ENCODE results near the gene ZNF280C. TPM values are rescaled to one million over a fixed set of nuclear protein-coding genes. Genes with fewer than 3 reads are reported as not detected.
A peak's percentile ranks its signal among the peaks of the same experiment; 100 is the strongest.
"Not testable (repeated sequence)": the region's sequence is repeated elsewhere in the genome, so short reads cannot be mapped to it uniquely, and the experiment has no call there.

The ZNF280C gene
- polyA plus RNA-seq (ENCODE audit: insufficient read length in 3 of 3) = 1 to 10 TPM; 6.1 to 6.9 (median 6.6) TPM

DNA sequence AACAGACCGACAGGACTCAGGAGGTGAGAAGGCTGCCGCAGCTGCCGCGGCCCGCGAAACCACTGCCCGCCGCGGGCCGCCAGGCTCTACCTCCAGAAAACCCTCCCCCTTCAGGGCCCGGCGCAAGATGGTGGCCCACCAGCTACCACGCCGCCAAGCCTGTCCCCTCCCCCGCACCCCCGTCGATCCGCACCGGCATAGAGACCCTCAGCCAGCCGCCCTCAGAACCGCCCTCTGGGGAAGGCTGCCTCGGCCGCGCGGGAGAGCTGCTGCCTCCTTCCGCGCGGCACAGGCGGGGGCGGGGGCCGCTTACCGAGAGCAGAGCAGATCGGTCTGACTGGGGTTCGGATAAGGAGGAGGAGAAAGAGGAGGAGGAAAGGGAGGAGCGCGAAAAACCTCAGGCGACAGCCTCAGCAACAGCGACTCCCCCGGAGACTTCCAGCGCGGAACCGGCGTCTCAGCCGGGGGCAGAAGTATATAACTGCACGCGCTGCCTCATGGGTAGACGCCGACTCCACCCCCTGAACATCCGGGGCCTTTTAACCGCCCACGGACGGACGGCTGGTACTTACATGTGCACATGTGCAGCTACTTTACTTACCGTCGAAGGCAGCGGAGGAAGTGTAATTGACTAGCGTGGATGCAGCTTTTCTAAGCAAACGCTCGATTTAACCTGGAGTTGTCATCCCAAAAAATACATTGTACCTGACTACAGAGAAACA is at the start of gene ZNF280C:
ZNF280C (minus strand) TSS at position 451 of the 722 bp plus-strand sequence. CDS start 8,450 bp downstream, outside the sequence.
- DNase-seq (ENCODE audit: low read depth in 3 of 3, low spot score in 2 of 3) = peak; percentile 76 to 80 (median 79)

DNA sequence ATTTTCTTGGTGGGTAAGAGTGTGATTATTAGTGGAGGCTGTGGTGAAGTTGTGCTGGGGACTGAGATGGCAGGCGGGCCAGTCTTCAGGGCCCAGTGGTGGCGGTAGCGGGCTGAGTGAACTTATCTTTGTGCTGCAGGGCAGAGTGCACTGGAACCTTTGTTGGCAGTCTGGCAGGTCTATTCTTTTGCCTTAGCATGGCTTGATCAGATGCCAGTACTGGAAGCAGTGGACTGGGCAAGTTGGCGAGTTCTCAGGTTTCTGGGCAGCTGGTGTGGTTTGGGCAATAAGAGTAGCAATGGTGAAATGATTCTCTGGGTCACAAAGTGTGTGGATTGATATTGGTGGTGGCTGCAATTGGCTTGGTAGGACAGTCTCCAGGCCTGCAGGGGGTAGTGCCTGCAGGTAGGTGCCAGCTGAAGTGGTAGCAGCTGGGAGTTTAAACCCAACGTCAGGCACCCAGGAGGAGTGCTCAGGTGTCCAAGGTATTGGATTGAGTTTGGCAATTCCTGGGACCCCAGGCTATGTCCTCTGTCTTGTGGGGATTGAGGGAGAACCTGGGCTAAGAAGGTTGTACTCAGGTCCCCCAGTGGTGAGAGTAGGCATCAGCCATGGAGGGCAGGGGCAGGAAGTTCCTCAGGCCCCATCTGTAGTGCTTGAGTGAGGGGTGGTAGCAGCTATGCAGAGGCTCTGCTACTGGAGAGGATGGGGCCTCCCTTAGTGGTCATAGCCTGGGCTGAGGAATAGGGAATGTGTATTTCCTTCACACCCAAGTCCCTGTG is 36.1 kb upstream of the ZNF280C start:
- no peak for DNase-seq (ENCODE audit: low read depth in 3 of 3, low spot score in 2 of 3)

- DNase-seq (ENCODE audit: low read depth in 3 of 3, low spot score in 2 of 3) = no peak
Observed at GRCh38 chrX:130301977-130302376, 33.3 kb upstream of the ZNF280C start.

DNA sequence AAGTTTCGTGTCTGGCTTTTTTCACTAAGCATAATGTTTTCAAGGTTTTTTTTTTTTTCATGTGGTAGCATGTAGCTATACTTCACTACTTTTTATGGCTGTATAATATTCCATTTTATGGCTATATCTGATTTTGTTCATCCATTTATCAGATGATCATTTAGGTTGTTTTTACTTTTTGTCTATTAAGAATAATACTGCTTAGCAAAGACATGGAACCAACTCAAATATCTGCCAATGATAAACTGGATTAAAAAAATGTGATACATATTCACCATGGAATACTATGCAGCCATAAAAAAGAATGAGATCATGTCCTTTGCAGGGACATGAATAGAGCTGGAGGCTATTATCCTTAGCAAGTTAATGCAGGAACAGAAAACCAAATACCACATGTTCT is 32.7 kb upstream of the ZNF280C start:
- DNase-seq (ENCODE audit: low read depth in 3 of 3, low spot score in 2 of 3) = no peak

DNA sequence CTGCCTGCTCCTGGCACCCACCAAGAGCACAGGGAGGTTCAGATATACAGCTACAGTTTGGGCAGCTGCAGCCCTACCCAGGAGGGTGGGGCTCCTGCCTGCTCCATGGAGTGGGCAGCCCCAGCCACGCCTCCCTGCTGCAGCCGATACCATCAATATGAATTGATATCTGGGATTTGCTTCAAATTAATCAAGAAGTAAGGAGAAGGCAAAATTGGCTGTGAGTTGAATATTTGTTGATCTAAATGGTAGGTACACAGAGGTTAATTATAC is 31.2 kb upstream of the ZNF280C start:
- DNase-seq (ENCODE audit: low read depth in 3 of 3, low spot score in 2 of 3) = no peak

GRCh38 chrX:130299279-130300009 is 30.7 kb upstream of the ZNF280C start:
- no peak for DNase-seq (ENCODE audit: low read depth in 3 of 3, low spot score in 2 of 3)

DNA sequence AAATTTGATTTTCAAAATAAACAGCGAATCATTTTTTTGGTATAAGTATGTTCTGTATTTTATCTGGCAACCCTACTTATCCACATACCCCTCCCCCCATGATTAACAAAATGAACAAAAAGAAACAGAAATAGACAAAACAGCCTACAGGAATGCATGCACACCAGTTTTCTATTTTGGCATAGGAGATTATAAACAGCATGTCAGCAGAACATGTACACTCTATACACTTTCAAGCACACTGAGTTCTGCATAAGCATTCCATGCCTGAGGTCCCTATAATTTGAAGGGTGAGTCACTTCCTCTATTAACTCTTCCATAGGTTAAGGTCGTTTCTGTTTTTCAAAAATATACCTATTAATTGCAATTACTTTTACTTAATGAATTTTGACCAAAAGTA is 28.0 kb upstream of the ZNF280C start:
- DNase-seq (ENCODE audit: low read depth in 3 of 3, low spot score in 2 of 3) = no peak

DNA sequence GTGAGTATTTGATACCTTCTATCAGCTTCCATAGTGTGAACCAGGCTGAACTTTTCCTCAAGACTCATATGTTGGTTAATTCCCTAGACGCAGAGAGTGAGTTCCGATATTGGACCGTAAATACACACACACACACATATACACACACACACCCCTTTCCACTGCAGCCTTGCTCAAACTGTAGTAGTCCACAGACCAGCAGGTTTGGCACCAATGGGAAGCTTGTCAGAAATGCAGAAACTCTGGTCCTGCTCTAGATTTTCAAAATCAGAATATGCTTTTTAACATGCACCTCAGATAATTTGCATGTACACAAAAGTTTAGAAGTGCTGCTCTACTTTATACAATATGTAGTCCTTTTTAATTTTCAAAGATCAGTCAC is 27.6 kb upstream of the ZNF280C start:
- DNase-seq (ENCODE audit: low read depth in 3 of 3, low spot score in 2 of 3) = no peak

DNA sequence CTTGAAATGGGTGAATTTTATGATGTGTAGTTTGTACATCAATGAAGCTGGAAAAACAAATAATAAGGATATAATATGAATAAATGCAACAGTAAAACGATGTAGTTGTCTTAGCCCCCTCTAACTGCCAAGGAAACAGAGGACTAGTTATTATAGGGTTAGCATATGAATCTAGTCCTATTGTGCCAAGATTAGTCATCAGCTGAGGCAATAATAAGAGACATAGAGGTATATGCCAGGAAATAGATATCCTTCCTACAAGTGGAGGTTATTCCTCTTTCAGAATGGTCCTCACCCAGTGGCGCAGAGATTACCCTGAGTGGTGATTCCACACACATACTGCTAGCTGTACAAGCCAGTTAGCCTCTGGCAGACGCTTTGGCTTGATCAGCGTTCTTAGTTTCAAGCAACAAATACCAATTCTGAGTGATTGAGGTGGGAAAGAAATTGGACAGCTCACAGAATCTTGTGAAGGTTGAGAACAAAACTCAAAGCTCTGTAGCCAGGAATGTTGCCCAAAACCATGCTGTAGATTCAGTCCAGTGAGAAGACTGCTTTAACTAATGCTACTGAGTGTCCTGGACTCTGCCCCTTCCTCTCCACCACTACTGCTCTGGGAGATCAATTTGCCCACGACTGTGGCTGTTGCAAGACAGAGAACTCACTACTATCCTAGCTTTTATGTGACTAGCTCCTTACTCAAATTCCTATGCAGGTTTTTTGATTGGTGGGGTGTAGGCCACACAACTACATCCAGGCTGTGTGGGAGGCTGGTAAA is 27.0 kb upstream of the ZNF280C start:
- no peak for DNase-seq (ENCODE audit: low read depth in 3 of 3, low spot score in 2 of 3)

DNA sequence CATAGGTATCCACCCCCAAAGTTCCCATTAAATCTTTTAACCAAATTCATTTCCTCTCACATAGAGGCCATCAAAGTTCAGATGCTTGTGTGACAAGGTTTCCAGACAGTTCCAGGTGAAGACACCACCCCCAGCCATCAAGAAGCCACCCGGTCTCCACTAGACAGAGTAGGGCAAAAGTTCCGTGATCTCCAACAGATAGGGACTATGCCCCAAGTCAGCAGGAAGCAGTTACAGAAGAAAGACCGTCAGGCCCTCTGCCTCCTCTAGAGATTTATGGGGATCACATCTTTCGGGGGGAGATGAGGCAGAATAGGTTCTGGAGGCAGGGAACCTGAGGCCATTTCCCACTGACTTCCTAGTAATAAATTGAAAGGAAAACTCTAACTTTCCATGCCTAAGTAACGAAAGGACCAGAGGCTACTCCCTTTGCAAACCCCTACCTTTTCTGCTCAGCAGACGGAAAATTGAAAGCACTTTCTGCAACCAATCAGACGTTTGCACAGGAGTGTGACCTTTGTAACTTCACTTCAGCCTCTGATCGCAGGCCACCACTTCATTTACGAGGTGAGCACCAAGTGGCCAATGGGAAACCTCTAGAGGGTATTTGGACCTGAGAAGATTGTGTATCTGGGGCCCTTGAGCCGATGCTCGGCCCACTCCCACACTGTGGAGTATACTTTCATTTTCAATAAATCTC is 18.5 kb upstream of the ZNF280C start:
- no peak for DNase-seq (ENCODE audit: low read depth in 3 of 3, low spot score in 2 of 3)

- no peak for DNase-seq (ENCODE audit: low read depth in 3 of 3, low spot score in 2 of 3)
Observed at GRCh38 chrX:130285710-130286109, 17.0 kb upstream of the ZNF280C start.

DNA sequence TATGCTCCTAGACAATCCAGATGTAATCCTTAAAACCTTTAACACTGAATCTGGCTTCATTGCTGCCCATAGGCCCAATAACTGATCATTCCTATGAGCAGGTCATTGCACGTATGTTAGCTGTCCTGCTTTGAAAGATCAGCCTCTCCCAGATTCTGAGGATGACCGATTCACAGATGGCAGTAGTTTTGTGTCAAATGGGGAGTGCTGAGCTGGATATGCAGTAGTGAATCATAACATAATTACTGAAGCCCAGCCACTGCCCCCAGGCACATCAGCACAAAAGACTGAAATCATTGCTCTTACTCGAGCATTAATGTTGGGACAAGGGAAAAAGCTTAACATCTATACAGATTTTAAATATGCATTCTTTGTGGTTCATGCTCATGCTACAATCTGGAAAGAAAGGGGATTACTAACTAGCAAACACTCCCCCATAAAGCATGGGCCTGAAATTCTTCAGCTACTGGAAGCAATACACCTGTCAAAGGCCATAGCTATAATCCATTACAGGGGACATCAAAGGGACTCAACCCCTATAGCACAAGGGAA is 16.4 kb upstream of the ZNF280C start:
- DNase-seq (ENCODE audit: low read depth in 3 of 3, low spot score in 2 of 3) = no peak

- DNase-seq (ENCODE audit: low read depth in 3 of 3, low spot score in 2 of 3) = no peak
Observed at GRCh38 chrX:130282151-130282550, 13.5 kb upstream of the ZNF280C start.

GRCh38 chrX:130280901-130281300 is 12.2 kb upstream of the ZNF280C start:
- DNase-seq (ENCODE audit: low read depth in 3 of 3, low spot score in 2 of 3) = no peak

GRCh38 chrX:130272253-130272652 is 3.6 kb upstream of the ZNF280C start:
- not testable (repeated sequence) for DNase-seq (ENCODE audit: low read depth in 3 of 3, low spot score in 2 of 3)

GRCh38 chrX:130269391-130269790 is 692 bp upstream of the ZNF280C start:
- not testable (repeated sequence) for DNase-seq (ENCODE audit: low read depth in 3 of 3, low spot score in 2 of 3)

- DNase-seq (ENCODE audit: low read depth in 3 of 3, low spot score in 2 of 3) = peak in 2 of 3 donors; percentile 13 to 18
Observed at GRCh38 chrX:130267956-130268448, 697 bp downstream of the ZNF280C start.

DNA sequence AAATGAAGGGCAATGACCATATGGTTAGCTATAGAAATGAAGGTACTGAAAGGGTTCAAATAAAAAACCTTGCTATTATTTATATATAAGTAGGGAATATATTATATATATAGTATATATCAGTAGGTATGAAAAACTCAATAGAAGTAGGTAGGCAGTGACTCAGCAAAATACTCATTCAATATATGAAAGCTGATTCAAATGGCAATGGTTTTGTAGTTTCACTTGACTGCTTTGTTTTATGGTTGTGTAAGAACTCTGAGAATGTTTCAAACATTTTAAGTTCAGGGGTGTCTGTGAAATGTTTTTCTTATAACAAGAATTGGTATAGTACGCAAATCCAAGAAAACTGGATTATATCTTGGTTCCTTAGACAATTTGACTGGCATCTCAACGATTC is 4.1 kb downstream of the ZNF280C start:
- DNase-seq (ENCODE audit: low read depth in 3 of 3, low spot score in 2 of 3) = no peak

GRCh38 chrX:130263016-130263415 is 5.7 kb downstream of the ZNF280C start:
- no peak for DNase-seq (ENCODE audit: low read depth in 3 of 3, low spot score in 2 of 3)

GRCh38 chrX:130262231-130262630 is 6.5 kb downstream of the ZNF280C start:
- no peak for DNase-seq (ENCODE audit: low read depth in 3 of 3, low spot score in 2 of 3)

All from right renal cortex interstitium (tissue), 3 donors.